KOPT-K1 (cell line): ENCODE measurements around the gene LAS1L.
"Not testable (repeated sequence)": the region's sequence is repeated elsewhere in the genome, so short reads cannot be mapped to it uniquely, and the experiment has no call there.

ENCODE experiments used
- H3K27ac ChIP-seq: fragments of 200-600 bp; sonication (generic); 2 replicates; pipeline ENCODE4 v1.5.1; 2016; ENCODE audit warnings: antibody characterized with exemption, mild to moderate bottlenecking, low read depth, low read length; ENCODE audit not compliant: poor library complexity, severe bottlenecking
- H3K36me3 ChIP-seq: fragments of 200-600 bp; sonication (generic); 2 replicates; pipeline ENCODE4 v1.5.1; 2017; ENCODE audit warnings: antibody characterized with exemption, mild to moderate bottlenecking, low read length, moderate library complexity; ENCODE audit not compliant: insufficient read depth
- H3K9me3 ChIP-seq: fragments of 200-600 bp; sonication (generic); 2 replicates; pipeline ENCODE4 v1.5.1; 2017; ENCODE audit warnings: antibody characterized with exemption, low read length, mild to moderate bottlenecking; ENCODE audit not compliant: insufficient read depth, poor library complexity, severe bottlenecking

The LAS1L gene

GRCh38 chrX:65479102-65479501 lies 55.5 kb downstream of the LAS1L start:
- not testable (repeated sequence) for H3K9me3 ChIP-seq, H3K27ac ChIP-seq, H3K36me3 ChIP-seq

- Histone ChIP-seq H3K27ac (no peak overlapping the region), H3K36me3 (no peaks in the 10 kb centered on the region), H3K9me3 (no peaks in the 10 kb centered on the region)
Observed at GRCh38 chrX:65476564-65476963, 58.0 kb downstream of the LAS1L start.

GRCh38 chrX:65463550-65463949 lies 71.0 kb downstream of the LAS1L start:
- H3K27ac ChIP-seq = no peak overlapping the region
- no peaks in the 10 kb centered on the region for H3K36me3 ChIP-seq
- no peaks in the 10 kb centered on the region for H3K9me3 ChIP-seq
